ENCODE data around the gene PPA2. TPM values are rescaled to one million over a fixed set of nuclear protein-coding genes. Genes with fewer than 3 reads are reported as not detected.

The PPA2 gene
- total and polyA plus RNA-seq, 10 of the 15 experiments (the other 5 are each of a cell fraction or from before 2014, with no cell fraction given), result 93.8 to 293 (median 146) TPM

DNA sequence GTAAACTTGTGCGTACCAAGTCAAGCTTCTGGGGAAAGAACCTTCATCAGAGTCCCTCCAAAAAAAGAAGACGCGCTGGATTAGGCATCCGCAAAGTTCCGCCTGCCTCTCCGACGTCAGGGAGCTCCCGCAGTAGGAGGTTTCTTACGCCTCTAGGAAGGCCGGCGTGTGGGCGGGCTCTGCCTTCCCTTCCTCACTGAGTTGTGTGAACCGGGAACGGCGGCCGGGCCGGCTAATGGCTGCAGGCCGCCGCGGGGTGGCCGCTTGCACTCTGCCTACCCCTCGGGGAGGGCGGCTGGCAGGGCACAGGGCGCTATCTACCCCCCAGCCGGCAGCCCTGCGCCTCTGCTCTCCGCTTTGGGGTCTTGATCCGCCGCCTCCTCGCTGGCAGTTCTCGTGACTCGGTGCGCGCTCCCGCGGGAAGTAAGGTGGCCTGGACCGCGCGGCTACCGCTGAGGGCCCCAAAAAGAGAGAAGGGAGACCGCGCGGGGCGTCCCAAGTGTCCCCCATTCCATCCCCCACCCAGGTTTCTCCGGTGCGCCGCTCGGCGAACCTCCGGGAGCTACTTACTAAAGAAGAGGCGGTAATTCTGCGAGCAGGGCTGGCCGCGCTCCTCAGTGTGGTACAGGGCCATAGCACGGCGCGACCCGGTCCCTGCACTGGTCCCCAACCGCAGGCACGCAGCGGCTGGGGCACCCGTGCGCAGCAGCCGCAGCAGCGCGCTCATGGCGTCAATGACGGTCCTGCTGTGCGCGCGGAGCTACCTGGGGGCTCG, at the start of gene PPA2 (continued):
- TF ChIP-seq BCL3 (IDR thresholded peaks at IDR 0.05; ENCODE audit: borderline replicate concordance, insufficient read depth, low read depth, low read length, poor library complexity, severe bottlenecking) (no peak), MYC (IDR thresholded peaks at IDR 0.05; ENCODE audit: insufficient read depth, insufficient read length, insufficient replicate concordance, low read length, severe bottlenecking) (peak; percentile 91), STAT3 (IDR thresholded peaks at IDR 0.05; ENCODE audit: low read depth, low read length) (no peak), USF2 (IDR thresholded peaks at IDR 0.05; ENCODE audit: borderline replicate concordance, low read depth, low read length) (no peak), SPI1 (IDR thresholded peaks at IDR 0.05; ENCODE audit: borderline replicate concordance, insufficient read depth, low read depth, low read length) (no peak), ZSCAN29 (IDR thresholded peaks at IDR 0.05) (peak; percentile 48; the same call in 1 of the 2 replicates), ZNF217 (IDR thresholded peaks at IDR 0.05) (0 out of 2 replicates have a peak, but pooled peaks have one; percentile 18), PKNOX1 (IDR thresholded peaks at IDR 0.05) (peak; percentile 8; the same call in 1 of the 2 replicates), MXI1 (IDR thresholded peaks at IDR 0.05; ENCODE audit: low read depth, low read length) (peak; percentile 72), EP300 (IDR thresholded peaks at IDR 0.05; ENCODE audit: borderline replicate concordance in 1 of 2, control insufficient read depth in 1 of 2, low read depth in 2 of 2, low read length in 2 of 2) (peak; percentile 6 to 30; a peak in 1 of 4 replicates), SMAD5 (IDR thresholded peaks at IDR 0.05; ENCODE audit: low read depth) (peak; percentile 80), CHD1 (IDR thresholded peaks at IDR 0.05; ENCODE audit: low read depth, low read length) (no peak), NR2F1 (conservative IDR thresholded peaks at IDR 0.05) (no peak; the same call in none of the 2 replicates), RELB (IDR thresholded peaks at IDR 0.05; ENCODE audit: low read depth) (peak; percentile 48; the same call in 1 of the 2 replicates), YY1 (IDR thresholded peaks at IDR 0.05; ENCODE audit: low read depth, low read length) (peak; percentile 95), IKZF1 (conservative IDR thresholded peaks at IDR 0.05) (peak; percentile 86), IRF4 (IDR thresholded peaks at IDR 0.05; ENCODE audit: low read depth, low read length) (0 out of 2 replicates have a peak, but pooled peaks have one; percentile 15), SIN3A (IDR thresholded peaks at IDR 0.05; ENCODE audit: low read depth, low read length) (no peak; the same call in 1 of the 2 replicates), TAF1 (IDR thresholded peaks at IDR 0.05; ENCODE audit: borderline replicate concordance, low read depth, low read length) (0 out of 2 replicates have a peak, but pooled peaks have one; percentile 41)
- TF ChIP-seq, protein P1, sequence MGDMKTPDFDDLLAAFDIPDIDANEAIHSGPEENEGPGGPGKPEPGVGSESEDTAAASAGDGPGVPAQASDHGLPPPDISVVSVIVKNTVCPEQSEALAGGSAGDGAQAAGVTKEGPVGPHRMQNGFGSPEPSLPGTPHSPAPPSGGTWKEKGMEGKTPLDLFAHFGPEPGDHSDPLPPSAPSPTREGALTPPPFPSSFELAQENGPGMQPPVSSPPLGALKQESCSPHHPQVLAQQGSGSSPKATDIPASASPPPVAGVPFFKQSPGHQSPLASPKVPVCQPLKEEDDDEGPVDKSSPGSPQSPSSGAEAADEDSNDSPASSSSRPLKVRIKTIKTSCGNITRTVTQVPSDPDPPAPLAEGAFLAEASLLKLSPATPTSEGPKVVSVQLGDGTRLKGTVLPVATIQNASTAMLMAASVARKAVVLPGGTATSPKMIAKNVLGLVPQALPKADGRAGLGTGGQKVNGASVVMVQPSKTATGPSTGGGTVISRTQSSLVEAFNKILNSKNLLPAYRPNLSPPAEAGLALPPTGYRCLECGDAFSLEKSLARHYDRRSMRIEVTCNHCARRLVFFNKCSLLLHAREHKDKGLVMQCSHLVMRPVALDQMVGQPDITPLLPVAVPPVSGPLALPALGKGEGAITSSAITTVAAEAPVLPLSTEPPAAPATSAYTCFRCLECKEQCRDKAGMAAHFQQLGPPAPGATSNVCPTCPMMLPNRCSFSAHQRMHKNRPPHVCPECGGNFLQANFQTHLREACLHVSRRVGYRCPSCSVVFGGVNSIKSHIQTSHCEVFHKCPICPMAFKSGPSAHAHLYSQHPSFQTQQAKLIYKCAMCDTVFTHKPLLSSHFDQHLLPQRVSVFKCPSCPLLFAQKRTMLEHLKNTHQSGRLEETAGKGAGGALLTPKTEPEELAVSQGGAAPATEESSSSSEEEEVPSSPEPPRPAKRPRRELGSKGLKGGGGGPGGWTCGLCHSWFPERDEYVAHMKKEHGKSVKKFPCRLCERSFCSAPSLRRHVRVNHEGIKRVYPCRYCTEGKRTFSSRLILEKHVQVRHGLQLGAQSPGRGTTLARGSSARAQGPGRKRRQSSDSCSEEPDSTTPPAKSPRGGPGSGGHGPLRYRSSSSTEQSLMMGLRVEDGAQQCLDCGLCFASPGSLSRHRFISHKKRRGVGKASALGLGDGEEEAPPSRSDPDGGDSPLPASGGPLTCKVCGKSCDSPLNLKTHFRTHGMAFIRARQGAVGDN (IDR thresholded peaks at IDR 0.05), result peak; percentile 80

Data from GM12878 (cell line).